ENCODE measurements around the gene DOCK10.

DOCK10 gene

GRCh38 chr2:224885836-224886547 is 156.3 kb downstream of the DOCK10 start:
- H3K9ac ChIP-seq (ENCODE audit: low read depth, low read length): no peak overlapping the region
- DNase-seq (no peak), ATAC-seq (ENCODE audit: insufficient read depth, low read depth) (no peak)
- H3K36me3 ChIP-seq (ENCODE audit: insufficient read depth, low read length): peaks cover 70% of the 10 kb centered on the region
- no peak overlapping the region for H3K4me3 ChIP-seq (ENCODE audit: low read depth in 1 of 2, low read length in 2 of 2)
- H3K79me2 ChIP-seq (ENCODE audit: insufficient read depth, low read length): no peaks in the 10 kb centered on the region
- H2AFZ ChIP-seq (ENCODE audit: low read depth, low read length): no peak overlapping the region
- H3K4me2 ChIP-seq (ENCODE audit: insufficient read depth, low read length): no peak overlapping the region
- TF ChIP-seq, protein P1, sequence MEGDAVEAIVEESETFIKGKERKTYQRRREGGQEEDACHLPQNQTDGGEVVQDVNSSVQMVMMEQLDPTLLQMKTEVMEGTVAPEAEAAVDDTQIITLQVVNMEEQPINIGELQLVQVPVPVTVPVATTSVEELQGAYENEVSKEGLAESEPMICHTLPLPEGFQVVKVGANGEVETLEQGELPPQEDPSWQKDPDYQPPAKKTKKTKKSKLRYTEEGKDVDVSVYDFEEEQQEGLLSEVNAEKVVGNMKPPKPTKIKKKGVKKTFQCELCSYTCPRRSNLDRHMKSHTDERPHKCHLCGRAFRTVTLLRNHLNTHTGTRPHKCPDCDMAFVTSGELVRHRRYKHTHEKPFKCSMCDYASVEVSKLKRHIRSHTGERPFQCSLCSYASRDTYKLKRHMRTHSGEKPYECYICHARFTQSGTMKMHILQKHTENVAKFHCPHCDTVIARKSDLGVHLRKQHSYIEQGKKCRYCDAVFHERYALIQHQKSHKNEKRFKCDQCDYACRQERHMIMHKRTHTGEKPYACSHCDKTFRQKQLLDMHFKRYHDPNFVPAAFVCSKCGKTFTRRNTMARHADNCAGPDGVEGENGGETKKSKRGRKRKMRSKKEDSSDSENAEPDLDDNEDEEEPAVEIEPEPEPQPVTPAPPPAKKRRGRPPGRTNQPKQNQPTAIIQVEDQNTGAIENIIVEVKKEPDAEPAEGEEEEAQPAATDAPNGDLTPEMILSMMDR (IDR thresholded peaks at IDR 0.05; ENCODE audit: borderline replicate concordance, extremely low read depth, low read length, poor library complexity, severe bottlenecking): no peak
- TF ChIP-seq EZH2 (IDR thresholded peaks at IDR 0.05; ENCODE audit: borderline replicate concordance, low read depth, low read length, severe bottlenecking): no peak
- no peaks in the 10 kb centered on the region for H3K4me1 ChIP-seq (ENCODE audit: insufficient read depth, low read length)
- H3K27me3 ChIP-seq (ENCODE audit: insufficient read depth, low read length, poor library complexity): no peaks in the 10 kb centered on the region
- H3K27ac ChIP-seq (ENCODE audit: low read length): no peak overlapping the region
- no peaks in the 10 kb centered on the region for H4K20me1 ChIP-seq (ENCODE audit: insufficient read depth, low read length)
- H3K9me3 ChIP-seq (ENCODE audit: insufficient read depth, low read length, severe bottlenecking): no peaks in the 10 kb centered on the region

DNA sequence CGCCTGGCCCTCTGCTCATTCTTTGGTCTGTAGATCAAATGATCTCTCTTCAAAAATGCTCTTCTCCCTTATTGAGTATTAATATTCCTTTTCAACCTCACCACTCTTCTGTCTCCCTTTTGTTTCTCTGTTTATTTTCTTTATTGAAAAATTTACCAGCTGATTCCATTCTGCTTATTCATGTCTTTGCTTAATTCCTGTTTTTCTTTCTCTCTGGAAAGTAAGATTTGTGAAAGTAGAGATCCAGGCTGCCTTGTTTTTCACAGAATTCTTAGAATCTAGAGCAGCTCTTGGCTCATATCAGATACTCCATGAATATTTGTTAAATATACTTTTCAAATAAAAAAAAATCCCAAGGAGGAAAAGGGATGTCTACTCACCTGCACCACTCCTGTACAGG is 157.0 kb downstream of the DOCK10 start:
- peaks cover 73% of the 10 kb centered on the region for H3K36me3 ChIP-seq (ENCODE audit: insufficient read depth, low read length)
- H3K27ac ChIP-seq (ENCODE audit: low read length): no peak overlapping the region
- no peaks in the 10 kb centered on the region for H3K79me2 ChIP-seq (ENCODE audit: insufficient read depth, low read length)
- H4K20me1 ChIP-seq (ENCODE audit: insufficient read depth, low read length): no peaks in the 10 kb centered on the region
- DNase-seq (no peak), ATAC-seq (ENCODE audit: insufficient read depth, low read depth) (no peak)
- H3K9me3 ChIP-seq (ENCODE audit: insufficient read depth, low read length, severe bottlenecking): no peaks in the 10 kb centered on the region
- TF ChIP-seq, protein P1 (IDR thresholded peaks at IDR 0.05; ENCODE audit: borderline replicate concordance, extremely low read depth, low read length, poor library complexity, severe bottlenecking): no peak
- TF ChIP-seq EZH2 (IDR thresholded peaks at IDR 0.05; ENCODE audit: borderline replicate concordance, low read depth, low read length, severe bottlenecking): no peak
- H2AFZ ChIP-seq (ENCODE audit: low read depth, low read length): no peak overlapping the region
- no peaks in the 10 kb centered on the region for H3K27me3 ChIP-seq (ENCODE audit: insufficient read depth, low read length, poor library complexity)
- no peaks in the 10 kb centered on the region for H3K4me1 ChIP-seq (ENCODE audit: insufficient read depth, low read length)
- H3K4me2 ChIP-seq (ENCODE audit: insufficient read depth, low read length): no peak overlapping the region
- no peak overlapping the region for H3K9ac ChIP-seq (ENCODE audit: low read depth, low read length)
- H3K4me3 ChIP-seq (ENCODE audit: low read depth in 1 of 2, low read length in 2 of 2): no peak overlapping the region

DNA sequence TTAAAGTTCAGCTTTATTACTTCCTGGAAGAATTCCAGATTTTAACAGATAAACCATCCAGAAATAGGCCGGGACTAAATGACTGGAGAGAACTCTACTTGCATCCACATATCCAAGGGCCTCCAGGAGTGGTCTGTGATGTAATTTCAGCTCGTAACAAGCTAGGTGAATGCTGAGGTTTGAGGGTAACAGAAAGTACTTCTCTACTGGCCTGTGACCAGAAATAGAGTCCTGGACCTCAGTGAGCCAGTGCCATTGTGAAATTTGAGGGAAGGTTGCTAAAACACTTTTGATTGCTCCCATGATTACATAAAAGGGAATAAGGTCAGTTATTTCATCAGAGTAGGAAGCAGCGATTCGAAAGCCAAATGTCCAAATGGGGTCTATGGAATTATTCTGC is 158.1 kb downstream of the DOCK10 start:
- no peak overlapping the region for H3K9ac ChIP-seq (ENCODE audit: low read depth, low read length)
- H3K27me3 ChIP-seq (ENCODE audit: insufficient read depth, low read length, poor library complexity): no peaks in the 10 kb centered on the region
- H4K20me1 ChIP-seq (ENCODE audit: insufficient read depth, low read length): no peaks in the 10 kb centered on the region
- no peak for DNase-seq
- H3K4me3 ChIP-seq (ENCODE audit: low read depth in 1 of 2, low read length in 2 of 2): no peak overlapping the region
- H2AFZ ChIP-seq (ENCODE audit: low read depth, low read length): no peak overlapping the region
- peaks cover 74% of the 10 kb centered on the region for H3K36me3 ChIP-seq (ENCODE audit: insufficient read depth, low read length)
- H3K27ac ChIP-seq (ENCODE audit: low read length): no peak overlapping the region
- ATAC-seq (ENCODE audit: insufficient read depth, low read depth): no peak
- no peaks in the 10 kb centered on the region for H3K79me2 ChIP-seq (ENCODE audit: insufficient read depth, low read length)
- no peaks in the 10 kb centered on the region for H3K9me3 ChIP-seq (ENCODE audit: insufficient read depth, low read length, severe bottlenecking)
- H3K4me2 ChIP-seq (ENCODE audit: insufficient read depth, low read length): no peak overlapping the region
- TF ChIP-seq, protein P1 (IDR thresholded peaks at IDR 0.05; ENCODE audit: borderline replicate concordance, extremely low read depth, low read length, poor library complexity, severe bottlenecking): no peak
- TF ChIP-seq EZH2 (IDR thresholded peaks at IDR 0.05; ENCODE audit: borderline replicate concordance, low read depth, low read length, severe bottlenecking): no peak
- no peaks in the 10 kb centered on the region for H3K4me1 ChIP-seq (ENCODE audit: insufficient read depth, low read length)

Measured in DND-41 (cell line).